KMS-11 (cell line): Measurements from ENCODE around the gene CLMN.

Experiments used
- H2AFZ ChIP-seq: fragments of 200-600 bp; sonication (generic); 2 replicates; pipeline ENCODE4 v1.6.1; 2016; ENCODE audit warnings: antibody characterized with exemption, mixed run types, low read depth
- H3K27ac ChIP-seq: fragments of 200-600 bp; sonication (generic); 2 replicates; pipeline ENCODE4 v1.6.1; 2016; ENCODE audit warnings: mild to moderate bottlenecking, mixed run types
- H3K27me3 ChIP-seq: fragments of 200-600 bp; sonication (generic); 2 replicates; pipeline ENCODE4 v1.6.1; 2017; ENCODE audit warnings: mild to moderate bottlenecking, low read depth, mixed run types, moderate library complexity; ENCODE audit not compliant: insufficient read depth
- H3K36me3 ChIP-seq: fragments of 200-600 bp; sonication (generic); 2 replicates; pipeline ENCODE4 v1.6.1; 2017; ENCODE audit warnings: mild to moderate bottlenecking, mixed run types; ENCODE audit not compliant: insufficient read depth
- H3K4me1 ChIP-seq: fragments of 200-600 bp; sonication (generic); 2 replicates; pipeline ENCODE4 v1.6.1; 2016; ENCODE audit warnings: mild to moderate bottlenecking, low read depth, mixed run types; ENCODE audit not compliant: poor library complexity, severe bottlenecking
- H3K4me2 ChIP-seq: fragments of 200-600 bp; sonication (generic); 2 replicates; pipeline ENCODE4 v1.7.0; 2016; ENCODE audit warnings: mild to moderate bottlenecking, mixed run types
- H3K4me3 ChIP-seq: fragments of 200-600 bp; sonication (generic); IDR thresholded peaks from 2 replicates; pipeline ENCODE4 v1.6.1; 2017; ENCODE audit warnings: low read depth, low read length, mixed read lengths; ENCODE audit not compliant: insufficient read depth
- H3K79me2 ChIP-seq: fragments of 200-600 bp; sonication (generic); 2 replicates; pipeline ENCODE4 v1.6.1; 2016; ENCODE audit warnings: low read depth, mixed run types; ENCODE audit not compliant: insufficient read depth
- H3K9ac ChIP-seq: fragments of 200-600 bp; sonication (generic); 2 replicates; pipeline ENCODE4 v1.6.1; 2016; ENCODE audit warnings: mild to moderate bottlenecking, mixed run types
- H4K20me1 ChIP-seq: fragments of 200-600 bp; sonication (generic); 2 replicates; pipeline ENCODE4 v1.6.1; 2016; ENCODE audit warnings: mild to moderate bottlenecking, mixed run types; ENCODE audit not compliant: insufficient read depth
- TF ChIP-seq, protein P1 (sequence below): fragments of 200-600 bp; sonication (generic); conservative IDR thresholded peaks from 2 replicates; pipeline ENCODE4 v1.6.1; 2017; ENCODE audit warnings: low read depth, mild to moderate bottlenecking, antibody characterized with exemption, low read length, moderate library complexity, mixed read lengths

The CLMN gene

DNA sequence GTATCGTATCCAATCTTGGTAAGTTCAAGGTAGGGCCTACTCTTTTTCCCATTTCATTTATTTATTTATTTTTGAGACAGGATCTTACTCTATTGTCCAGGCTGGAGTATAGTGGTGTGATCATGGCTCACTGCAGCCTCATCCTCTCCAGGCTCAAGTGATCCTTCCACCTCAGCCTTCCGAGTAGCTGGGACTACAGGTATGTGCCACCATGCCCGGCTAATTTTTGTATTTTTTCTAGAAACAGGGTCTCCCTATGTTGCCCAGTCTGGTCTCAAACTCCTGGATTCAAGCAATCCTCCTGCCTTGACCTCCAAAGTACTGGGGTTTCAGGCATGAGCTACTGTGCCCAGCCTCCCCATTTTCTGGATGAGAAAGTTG is 57.2 kb downstream of the CLMN start:
- H3K27me3 ChIP-seq = no peaks in the 10 kb centered on the region
- H2AFZ ChIP-seq = no peak overlapping the region
- H3K27ac ChIP-seq = no peak overlapping the region
- no peak overlapping the region for H3K4me2 ChIP-seq
- H3K4me3 ChIP-seq = no peak overlapping the region
- H3K4me1 ChIP-seq = peaks cover 20% of the 10 kb centered on the region
- H3K9ac ChIP-seq = no peak overlapping the region
- TF ChIP-seq, protein P1, sequence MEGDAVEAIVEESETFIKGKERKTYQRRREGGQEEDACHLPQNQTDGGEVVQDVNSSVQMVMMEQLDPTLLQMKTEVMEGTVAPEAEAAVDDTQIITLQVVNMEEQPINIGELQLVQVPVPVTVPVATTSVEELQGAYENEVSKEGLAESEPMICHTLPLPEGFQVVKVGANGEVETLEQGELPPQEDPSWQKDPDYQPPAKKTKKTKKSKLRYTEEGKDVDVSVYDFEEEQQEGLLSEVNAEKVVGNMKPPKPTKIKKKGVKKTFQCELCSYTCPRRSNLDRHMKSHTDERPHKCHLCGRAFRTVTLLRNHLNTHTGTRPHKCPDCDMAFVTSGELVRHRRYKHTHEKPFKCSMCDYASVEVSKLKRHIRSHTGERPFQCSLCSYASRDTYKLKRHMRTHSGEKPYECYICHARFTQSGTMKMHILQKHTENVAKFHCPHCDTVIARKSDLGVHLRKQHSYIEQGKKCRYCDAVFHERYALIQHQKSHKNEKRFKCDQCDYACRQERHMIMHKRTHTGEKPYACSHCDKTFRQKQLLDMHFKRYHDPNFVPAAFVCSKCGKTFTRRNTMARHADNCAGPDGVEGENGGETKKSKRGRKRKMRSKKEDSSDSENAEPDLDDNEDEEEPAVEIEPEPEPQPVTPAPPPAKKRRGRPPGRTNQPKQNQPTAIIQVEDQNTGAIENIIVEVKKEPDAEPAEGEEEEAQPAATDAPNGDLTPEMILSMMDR = no peak
- no peaks in the 10 kb centered on the region for H4K20me1 ChIP-seq
- H3K79me2 ChIP-seq = no peaks in the 10 kb centered on the region
- no peaks in the 10 kb centered on the region for H3K36me3 ChIP-seq

DNA sequence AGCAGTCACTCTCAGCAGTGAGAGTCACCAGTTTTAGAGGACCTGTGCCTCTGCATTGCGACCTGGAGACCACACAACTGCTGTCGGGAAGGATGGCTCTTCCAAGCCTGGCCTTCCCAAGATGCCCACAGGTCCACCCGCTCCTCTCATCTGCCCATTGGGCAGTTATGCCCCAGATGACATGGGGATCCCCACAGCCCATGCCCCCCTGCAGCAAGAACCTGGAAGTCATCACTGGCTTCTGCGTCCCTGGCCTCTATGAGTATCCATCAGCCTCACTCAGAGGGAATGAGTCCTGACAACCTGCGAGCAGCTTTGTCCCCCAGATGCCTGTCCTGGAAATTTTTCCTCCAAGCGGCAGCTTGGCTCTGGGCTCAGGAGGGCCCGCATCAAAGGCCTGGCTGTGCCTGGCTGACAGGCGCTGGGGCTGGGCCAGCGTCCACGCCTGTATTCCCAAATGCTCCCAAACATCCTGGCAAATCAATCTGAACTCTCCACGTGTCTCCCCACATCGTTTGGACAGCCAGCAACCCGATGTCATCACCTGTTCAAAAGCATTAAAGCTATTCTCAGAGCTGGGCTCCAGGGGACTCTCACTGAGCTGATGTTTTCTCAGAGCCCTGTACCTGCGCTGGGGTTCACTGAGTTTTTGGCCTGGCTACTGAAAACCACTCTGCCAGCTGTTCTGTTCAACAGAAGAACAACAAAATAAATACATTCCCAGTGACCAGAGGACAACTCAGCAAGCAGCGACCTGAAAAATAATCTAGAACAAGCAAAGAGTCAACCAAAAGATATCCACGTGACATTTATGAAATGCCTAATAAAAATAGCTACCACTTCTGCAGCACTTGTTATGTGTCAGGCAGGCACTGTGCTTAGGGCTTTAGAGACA is 57.8 kb downstream of the CLMN start:
- no peak overlapping the region for H3K27ac ChIP-seq
- no peaks in the 10 kb centered on the region for H3K79me2 ChIP-seq
- TF ChIP-seq, protein P1 = no peak
- H3K4me1 ChIP-seq = peaks cover 20% of the 10 kb centered on the region
- H4K20me1 ChIP-seq = no peaks in the 10 kb centered on the region
- H3K4me2 ChIP-seq = no peak overlapping the region
- no peak overlapping the region for H2AFZ ChIP-seq
- no peaks in the 10 kb centered on the region for H3K27me3 ChIP-seq
- H3K36me3 ChIP-seq = no peaks in the 10 kb centered on the region
- H3K4me3 ChIP-seq = no peak overlapping the region
- H3K9ac ChIP-seq = no peak overlapping the region

- Histone ChIP-seq H4K20me1 (no peaks in the 10 kb centered on the region), H3K4me3 (no peak overlapping the region), H2AFZ (no peak overlapping the region), H3K36me3 (no peaks in the 10 kb centered on the region), H3K27me3 (no peaks in the 10 kb centered on the region), H3K27ac (no peak overlapping the region), H3K79me2 (no peaks in the 10 kb centered on the region), H3K9ac (no peak overlapping the region), H3K4me1 (peaks cover 16% of the 10 kb centered on the region), H3K4me2 (no peak overlapping the region)
- TF ChIP-seq, protein P1 = no peak
Measured at GRCh38 chr14:95260537-95261361, 59.0 kb downstream of the CLMN start.

GRCh38 chr14:95258754-95259593 is 60.7 kb downstream of the CLMN start:
- no peak overlapping the region for H3K27ac ChIP-seq
- H3K9ac ChIP-seq = no peak overlapping the region
- H3K4me3 ChIP-seq = no peak overlapping the region
- no peaks in the 10 kb centered on the region for H3K27me3 ChIP-seq
- TF ChIP-seq, protein P1 = no peak
- H3K4me1 ChIP-seq = peaks cover 4% of the 10 kb centered on the region
- no peak overlapping the region for H2AFZ ChIP-seq
- no peaks in the 10 kb centered on the region for H4K20me1 ChIP-seq
- no peaks in the 10 kb centered on the region for H3K79me2 ChIP-seq
- no peak overlapping the region for H3K4me2 ChIP-seq
- no peaks in the 10 kb centered on the region for H3K36me3 ChIP-seq
